ENCODE measurements around the gene RACK1. TPM values are rescaled to one million over a fixed set of nuclear protein-coding genes. Genes with fewer than 3 reads are reported as not detected.
"Not testable (repeated sequence)": the region's sequence is repeated elsewhere in the genome, so short reads cannot be mapped to it uniquely, and the experiment has no call there.

The RACK1 gene
- 1,000 to 10,000 TPM; 2,869 to 3,030 (median 2,913) TPM for polyA plus RNA-seq (ENCODE audit: insufficient read length in 3 of 3)

GRCh38 chr5:181243564-181244343, at the start of gene RACK1:
Gene RACK1, minus strand, starts transcription at chr5:181243906. Its CDS starts 106 bp downstream, at chr5:181243800.
- DNase-seq (ENCODE audit: low read depth in 3 of 3, low spot score in 2 of 3), result peak; percentile 90 to 97 (median 93)

- not testable (repeated sequence) for DNase-seq (ENCODE audit: low read depth in 3 of 3, low spot score in 2 of 3)
Observed at GRCh38 chr5:181287331-181287730, 43.6 kb upstream of the RACK1 start.

- DNase-seq (ENCODE audit: low read depth in 3 of 3, low spot score in 2 of 3), result not testable (repeated sequence)
Observed at GRCh38 chr5:181285962-181286705, 42.4 kb upstream of the RACK1 start.

GRCh38 chr5:181283841-181284755, 40.4 kb upstream of the RACK1 start:
- not testable (repeated sequence) for DNase-seq (ENCODE audit: low read depth in 3 of 3, low spot score in 2 of 3)

GRCh38 chr5:181283347-181283746, 39.6 kb upstream of the RACK1 start:
- no peak for DNase-seq (ENCODE audit: low read depth in 3 of 3, low spot score in 2 of 3)

- DNase-seq (ENCODE audit: low read depth in 3 of 3, low spot score in 2 of 3), result no peak
Observed at GRCh38 chr5:181282874-181283273, 39.2 kb upstream of the RACK1 start.

GRCh38 chr5:181282415-181282814, 38.7 kb upstream of the RACK1 start:
- not testable (repeated sequence) for DNase-seq (ENCODE audit: low read depth in 3 of 3, low spot score in 2 of 3)

- no peak for DNase-seq (ENCODE audit: low read depth in 3 of 3, low spot score in 2 of 3)
Observed at GRCh38 chr5:181281984-181282316, 38.2 kb upstream of the RACK1 start.

- DNase-seq (ENCODE audit: low read depth in 3 of 3, low spot score in 2 of 3), result no peak
Observed at GRCh38 chr5:181281077-181281983, 37.6 kb upstream of the RACK1 start.

GRCh38 chr5:181280251-181280762, 36.6 kb upstream of the RACK1 start:
- no peak for DNase-seq (ENCODE audit: low read depth in 3 of 3, low spot score in 2 of 3)

- DNase-seq (ENCODE audit: low read depth in 3 of 3, low spot score in 2 of 3), result not testable (repeated sequence)
Observed at GRCh38 chr5:181273433-181273744, 29.7 kb upstream of the RACK1 start.

- DNase-seq (ENCODE audit: low read depth in 3 of 3, low spot score in 2 of 3), result no peak
Observed at GRCh38 chr5:181271081-181271480, 27.4 kb upstream of the RACK1 start.

- not testable (repeated sequence) for DNase-seq (ENCODE audit: low read depth in 3 of 3, low spot score in 2 of 3)
Observed at GRCh38 chr5:181267907-181268306, 24.2 kb upstream of the RACK1 start.

GRCh38 chr5:181267291-181267904, 23.7 kb upstream of the RACK1 start:
- DNase-seq (ENCODE audit: low read depth in 3 of 3, low spot score in 2 of 3), result not testable (repeated sequence)

GRCh38 chr5:181265092-181265671, 21.5 kb upstream of the RACK1 start:
- no peak for DNase-seq (ENCODE audit: low read depth in 3 of 3, low spot score in 2 of 3)

GRCh38 chr5:181263633-181264032, 19.9 kb upstream of the RACK1 start:
- no peak for DNase-seq (ENCODE audit: low read depth in 3 of 3, low spot score in 2 of 3)

GRCh38 chr5:181261320-181262049, 17.8 kb upstream of the RACK1 start:
- DNase-seq (ENCODE audit: low read depth in 3 of 3, low spot score in 2 of 3), result no peak

- peak; percentile 77 to 85 (median 82) for DNase-seq (ENCODE audit: low read depth in 3 of 3, low spot score in 2 of 3)
Observed at GRCh38 chr5:181260720-181261319, 17.1 kb upstream of the RACK1 start, which contains the start of gene TRIM52. Gene TRIM52, minus strand, starts transcription at chr5:181261143. Its CDS starts 330 bp downstream, at chr5:181260813.

Data from right renal cortex interstitium (tissue), 3 donors.